Hepatic stellate cell (primary cell): ENCODE results near the gene FASN.

ENCODE experiments used
- DNase-seq: peaks from one replicate; pipeline ENCODE4 v3.0.0; 2011; ENCODE audit warnings: low spot score

Gene FASN

GRCh38 chr17:82056729-82057621 is 41.1 kb downstream of the FASN start:
- DNase-seq = no peak

GRCh38 chr17:82055965-82056728 is 41.9 kb downstream of the FASN start:
- no peak for DNase-seq

GRCh38 chr17:82055023-82055964 is 42.7 kb downstream of the FASN start:
- no peak for DNase-seq

GRCh38 chr17:82054351-82055022 is 43.5 kb downstream of the FASN start:
- no peak for DNase-seq

- DNase-seq = no peak
Observed at GRCh38 chr17:82053556-82054263, 44.3 kb downstream of the FASN start.

GRCh38 chr17:82053130-82053529 is 44.9 kb downstream of the FASN start:
- DNase-seq = no peak

GRCh38 chr17:82052638-82053059 is 45.4 kb downstream of the FASN start:
- peak; percentile 37 for DNase-seq

GRCh38 chr17:82051776-82052637 is 46.0 kb downstream of the FASN start, which contains the start of the genes GPS1 and RFNG:
Gene GPS1, plus strand, starts transcription at chr17:82051898. Its CDS starts 34 bp downstream, at chr17:82051932.
Gene RFNG, minus strand, starts transcription at chr17:82051811. Its CDS starts 45 bp downstream, at chr17:82051766.
- peak; percentile 88 for DNase-seq

- DNase-seq = peak; percentile 29
Observed at GRCh38 chr17:82050761-82051641, 47.0 kb downstream of the FASN start.

- no peak for DNase-seq
Observed at GRCh38 chr17:82050152-82050760, 47.8 kb downstream of the FASN start.

- DNase-seq = no peak
Observed at GRCh38 chr17:82049521-82049971, 48.5 kb downstream of the FASN start.

GRCh38 chr17:82049106-82049505 is 48.9 kb downstream of the FASN start:
- DNase-seq = no peak

GRCh38 chr17:82048571-82048971 is 49.5 kb downstream of the FASN start:
- DNase-seq = no peak

GRCh38 chr17:82047914-82048570 is 50.0 kb downstream of the FASN start:
- DNase-seq = no peak

- DNase-seq = no peak
Observed at GRCh38 chr17:82047379-82047778, 50.7 kb downstream of the FASN start.

GRCh38 chr17:82046903-82047302 is 51.1 kb downstream of the FASN start:
- no peak for DNase-seq

- no peak for DNase-seq
Observed at GRCh38 chr17:82045936-82046484, 52.0 kb downstream of the FASN start.
